GM23338 (cell line): ENCODE measurements around the gene GRIN1. TPM values are rescaled to one million over a fixed set of nuclear protein-coding genes. Genes with fewer than 3 reads are reported as not detected.
A peak's percentile ranks its signal among the peaks of the same experiment; 100 is the strongest.

Source experiments
- ATAC-seq: fragments of 200-7000 bp; cut with Tn5 transposase; 3 replicates; pipeline ENCODE4 v1.9.1; 2020
- DNase-seq: peaks from one replicate; pipeline ENCODE4 v3.0.0-alpha.2; 2015; ENCODE audit warnings: low spot score
- H2AFZ ChIP-seq: fragments of 200-600 bp; sonication (generic); 2 replicates; pipeline ENCODE4 v1.8.0; 2016; ENCODE audit warnings: antibody characterized with exemption, mild to moderate bottlenecking, moderate library complexity
- H3F3A ChIP-seq: fragments of 200-600 bp; sonication (generic); replicated peaks from 2 replicates; pipeline ENCODE4 v1.8.0; 2017; ENCODE audit warnings: antibody characterized with exemption, mixed run types, low read depth
- H3K27ac ChIP-seq: fragments of 200-600 bp; sonication (generic); 2 replicates; pipeline ENCODE4 v1.6.1; 2016; ENCODE audit warnings: low read depth
- H3K27me3 ChIP-seq: fragments of 200-600 bp; sonication (generic); 2 replicates; pipeline ENCODE4 v1.8.0; 2016; ENCODE audit warnings: mild to moderate bottlenecking, mixed run types, moderate library complexity; ENCODE audit not compliant: insufficient read depth
- H3K36me3 ChIP-seq: fragments of 200-600 bp; sonication (generic); 2 replicates; pipeline ENCODE4 v1.8.0; 2016; ENCODE audit warnings: mild to moderate bottlenecking; ENCODE audit not compliant: insufficient read depth
- H3K4me1 ChIP-seq: fragments of 200-600 bp; sonication (generic); 2 replicates; pipeline ENCODE4 v1.8.0; 2016; ENCODE audit warnings: mild to moderate bottlenecking, moderate library complexity; ENCODE audit not compliant: insufficient read depth
- H3K4me2 ChIP-seq: fragments of 200-600 bp; sonication (generic); 2 replicates; pipeline ENCODE4 v1.7.1; 2017; ENCODE audit warnings: mixed run types
- H3K4me3 ChIP-seq: fragments of 200-600 bp; sonication (generic); 2 replicates; pipeline ENCODE4 v1.6.1; 2016; ENCODE audit warnings: mixed run types
- H3K79me2 ChIP-seq: fragments of 200-600 bp; sonication (generic); replicated peaks from 2 replicates; pipeline ENCODE4 v1.8.0; 2017; ENCODE audit warnings: mild to moderate bottlenecking; ENCODE audit not compliant: insufficient read depth
- H3K9me2 ChIP-seq: fragments of 200-600 bp; sonication (generic); 2 replicates; pipeline ENCODE4 v1.8.0; 2017; ENCODE audit not compliant: insufficient read depth
- H4K20me1 ChIP-seq: fragments of 200-600 bp; sonication (generic); replicated peaks from 2 replicates; pipeline ENCODE4 v1.8.0; 2017; ENCODE audit warnings: mild to moderate bottlenecking; ENCODE audit not compliant: insufficient read depth
- H3K27ac Mint-ChIP-seq: 2 replicates; pipeline ENCODE4 v1.8.0; 2020; ENCODE audit warnings: inconsistent platforms, mild to moderate bottlenecking, moderate library complexity, mixed read lengths
- H3K27me3 Mint-ChIP-seq: 3 replicates; pipeline ENCODE4 v1.8.0; 2022; ENCODE audit warnings: low read depth, mild to moderate bottlenecking, moderate library complexity, mixed read lengths, inconsistent platforms; ENCODE audit not compliant: insufficient read depth, poor library complexity
- H3K36me3 Mint-ChIP-seq: 3 replicates; pipeline ENCODE4 v1.8.0; 2021; ENCODE audit warnings: low read depth, mild to moderate bottlenecking, inconsistent platforms, moderate library complexity, mixed read lengths
- H3K4me1 Mint-ChIP-seq: 3 replicates; pipeline ENCODE4 v1.8.0; 2020; ENCODE audit warnings: mild to moderate bottlenecking, inconsistent platforms, mixed read lengths
- H3K4me3 Mint-ChIP-seq: 3 replicates; pipeline ENCODE4 v1.8.0; 2021; ENCODE audit warnings: moderate library complexity, mild to moderate bottlenecking, inconsistent platforms, mixed read lengths
- H3K9me3 Mint-ChIP-seq: 3 replicates; pipeline ENCODE4 v1.8.0; 2020; ENCODE audit warnings: moderate library complexity, mild to moderate bottlenecking, inconsistent platforms, mixed read lengths
- CTCF ChIP-seq, 2 experiments: fragments of 200-600 bp in 1 of 2; sonication (generic) in 1 of 2; conservative IDR thresholded peaks; 2 replicates each; pipeline versions ENCODE4 v1.5.1 to v1.6.1; 2016 to 2017; ENCODE audit warnings: antibody characterized with exemption in 2 of 2, low read depth in 2 of 2, mild to moderate bottlenecking in 2 of 2, moderate library complexity in 1 of 2
- EZH2 ChIP-seq: fragments of 200-600 bp; sonication (generic); IDR thresholded peaks from one replicate; pipeline ENCODE4 v1.8.0; 2017; ENCODE audit warnings: antibody characterized with exemption, mild to moderate bottlenecking, low read depth; ENCODE audit not compliant: unreplicated experiment
- EZH2phosphoT487 ChIP-seq: fragments of 200-600 bp; sonication (generic); IDR thresholded peaks from one replicate; pipeline ENCODE4 v1.8.1; 2018; ENCODE audit warnings: antibody characterized with exemption; ENCODE audit not compliant: unreplicated experiment
- JUNB ChIP-seq: IDR thresholded peaks from one replicate; pipeline ENCODE4 v1.6.1; 2016; ENCODE audit warnings: antibody characterized with exemption; ENCODE audit not compliant: unreplicated experiment
- NANOG ChIP-seq: IDR thresholded peaks from 2 replicates; pipeline ENCODE4 v1.6.1; 2016; ENCODE audit warnings: antibody characterized with exemption, borderline replicate concordance
- POLR2AphosphoS5 ChIP-seq: IDR thresholded peaks from 2 replicates; pipeline ENCODE4 v1.6.1; 2016; ENCODE audit warnings: antibody characterized with exemption, low read depth
- REST ChIP-seq: IDR thresholded peaks from one replicate; pipeline ENCODE4 v1.6.1; 2018; ENCODE audit warnings: antibody characterized with exemption; ENCODE audit not compliant: unreplicated experiment
- ZNF114 ChIP-seq: fragments of 250-450 bp; sonication (Bioruptor Pico); IDR thresholded peaks from 2 replicates; pipeline ENCODE4 v1.5.0; 2020; ENCODE audit warnings: mild to moderate bottlenecking, moderate library complexity
- ZNF462 ChIP-seq: fragments of 250-450 bp; sonication (Bioruptor Pico); IDR thresholded peaks from 2 replicates; pipeline ENCODE4 v1.5.0; 2020; ENCODE audit warnings: mild to moderate bottlenecking, moderate library complexity
- polyA plus RNA-seq: library from polyadenylated mRNA; unstranded; fragments of >200 nt; fragmentation: Nextera tagmentation; extraction: Ambion mirVana; gene quantifications from 2 replicates; pipeline ENCODE4 v1.2.1, GENCODE V29; 2016
- total RNA-seq: library from RNA; depleted of rRNA; stranded (reverse); fragments of >200 nt; shearing (Covaris generic); gene quantifications from 2 replicates; pipeline ENCODE4 v1.2.3, GENCODE V29; 2014

GRIN1 gene
- total and polyA plus RNA-seq, 2 experiments from 2014 or later = 2.7 to 5.5 TPM

GRCh38 chr9:137187386-137187785 lies 48.4 kb downstream of the GRIN1 start (continued):
- TF ChIP-seq CTCF (conservative IDR thresholded peaks at IDR 0.05; ENCODE audit: low read depth in 2 of 2) = no peak
- TF ChIP-seq JUNB = no peak
- TF ChIP-seq POLR2AphosphoS5 = no peak
- no peak for TF ChIP-seq EZH2
- TF ChIP-seq REST = no peak

GRCh38 chr9:137188086-137188489 lies 49.1 kb downstream of the GRIN1 start:
- Histone ChIP-seq H3K27me3 (no peaks in the 10 kb centered on the region), H3K36me3 (no peaks in the 10 kb centered on the region), H2AFZ (peak overlapping the region; percentile 91; the same call in 1 of the 2 replicates), H3K4me3 (peak overlapping the region; percentile 94), H3K4me1 (peaks cover 13% of the 10 kb centered on the region), H3K79me2 (peaks cover 25% of the 10 kb centered on the region), H3K27ac (no peak overlapping the region), H3F3A (0 out of 2 replicates have a peak, but pooled peaks cover 4% of the 10 kb centered on the region), H3K9me2 (no peaks in the 10 kb centered on the region), H3K4me2 (peak overlapping the region; percentile 93), H4K20me1 (peaks cover 5% of the 10 kb centered on the region; the same call in 1 of the 2 replicates)
- Mint-ChIP-seq H3K36me3 (peaks cover 17% of the 10 kb centered on the region), H3K4me1 (peaks cover 9% of the 10 kb centered on the region), H3K27me3 (peaks cover 13% of the 10 kb centered on the region), H3K9me3 (no peaks in the 10 kb centered on the region), H3K4me3 (peak overlapping the region; percentile 91), H3K27ac (peak overlapping the region; percentile 84; the same call in 1 of the 2 replicates)
- DNase-seq (no peak), ATAC-seq (peak; percentile 31)
- TF ChIP-seq NANOG (no peak), JUNB (no peak), CTCF (conservative IDR thresholded peaks at IDR 0.05; ENCODE audit: low read depth in 2 of 2) (no peak), EZH2phosphoT487 (no peak), POLR2AphosphoS5 (no peak), ZNF114 (no peak), ZNF462 (no peak), EZH2 (no peak)
